HepG2 (cell line): ENCODE data around the gene ERMAP. TPM values are rescaled to one million over a fixed set of nuclear protein-coding genes. Genes with fewer than 3 reads are reported as not detected.

Experiments
- ATAC-seq: fragments of 200-7000 bp; cut with Tn5 transposase; 3 replicates; pipeline ENCODE4 v1.9.1; 2020; ENCODE audit warnings: mild to moderate bottlenecking, moderate library complexity
- BruUV-seq: library from RNA; stranded (reverse); fragments of 400-500 nt; replicated peaks from 2 replicates; lab custom pipeline; 2021; lab: Mats Ljungman, UMichigan
- CTCF ChIA-PET: fragments of 300-600 bp; formaldehyde crosslinking; extraction: SDS; loops from one replicate; lab custom pipeline; 2021; ENCODE audit warnings: low total read pairs, inconsistent platforms, low intra/inter-chr PET ratio; lab: Yijun Ruan, JAX
- POLR2A ChIA-PET: fragments of 350-600 bp; sonication (Branson Sonifier 250); formaldehyde crosslinking; loops from one replicate; lab custom pipeline; 2020; ENCODE audit warnings: antibody characterized with exemption, inconsistent platforms; lab: Yijun Ruan, JAX
- DNase-seq: peaks from one replicate; pipeline ENCODE4 v3.0.0-alpha.2; 2015; ENCODE audit warnings: low spot score
- FAIRE-seq: peaks from 3 replicates; lab custom pipeline; 2011; peaks lifted over from hg19 to GRCh38; lab: Jason Lieb, UNC
- H2AFZ ChIP-seq: one replicate; pipeline ENCODE4 v1.6.1; 2011; ENCODE audit warnings: low read length, inconsistent platforms
- H3K27ac ChIP-seq: fragments of 300-600 bp; 3 replicates; pipeline ENCODE4 v1.8.0; 2011; ENCODE audit warnings: mixed run types, mild to moderate bottlenecking, mixed read lengths, low read length, inconsistent platforms; ENCODE audit not compliant: insufficient read depth; ENCODE audit errors: extremely low read length
- H3K27me3 ChIP-seq, 2 experiments: fragments of 200-600 bp in 1 of 2; 2 replicates in 1 of 2; 3 replicates in 1 of 2; pipeline versions ENCODE4 v1.6.0 to v1.8.0; 2011; ENCODE audit warnings: low read length in 2 of 2, mild to moderate bottlenecking in 2 of 2, moderate library complexity in 2 of 2, inconsistent platforms in 1 of 2; ENCODE audit not compliant: insufficient read depth in 2 of 2, control insufficient read depth in 1 of 2
- H3K36me3 ChIP-seq, 2 experiments: fragments of 200-600 bp in 1 of 2; replicated peaks in 1 of 2; 2 replicates in 1 of 2; 3 replicates in 1 of 2; pipeline versions ENCODE4 v1.5.1 to v1.8.0; 2011; ENCODE audit warnings: low read length in 2 of 2, inconsistent platforms in 1 of 2; ENCODE audit not compliant: insufficient read depth in 2 of 2, control insufficient read depth in 1 of 2
- H3K4me1 ChIP-seq: 2 replicates; pipeline ENCODE4 v1.5.1; 2012; ENCODE audit warnings: low read length, inconsistent platforms; ENCODE audit not compliant: insufficient read depth
- H3K4me2 ChIP-seq: 2 replicates; pipeline ENCODE4 v1.6.0; 2011; ENCODE audit warnings: low read depth, low read length, inconsistent platforms
- H3K4me3 ChIP-seq, 3 experiments: fragments of 200-600 bp in 1 of 3; sonication (generic), shearing (Covaris generic) in 1 of 3; replicated peaks in 1 of 3; 2 replicates each; pipeline ENCODE4 v1.5.1; 2011 to 2016; ENCODE audit warnings: low read length in 3 of 3, inconsistent platforms in 2 of 3, low read depth in 2 of 3, mild to moderate bottlenecking in 2 of 3, control low read depth in 1 of 3, mixed read lengths in 1 of 3; ENCODE audit not compliant: insufficient read depth in 1 of 3
- H3K79me2 ChIP-seq: one replicate; pipeline ENCODE4 v1.6.1; 2011; ENCODE audit warnings: low read length, inconsistent platforms; ENCODE audit not compliant: insufficient read depth
- H3K9ac ChIP-seq: 2 replicates; pipeline ENCODE4 v1.6.0; 2011; ENCODE audit warnings: mild to moderate bottlenecking, low read depth, low read length, inconsistent platforms; ENCODE audit not compliant: insufficient read depth
- H3K9me3 ChIP-seq: 2 replicates; pipeline ENCODE4 v1.5.1; 2012; ENCODE audit warnings: mild to moderate bottlenecking, low read length
- H4K20me1 ChIP-seq: 2 replicates; pipeline ENCODE4 v1.6.0; 2011; ENCODE audit warnings: inconsistent platforms, mild to moderate bottlenecking, low read length, moderate library complexity; ENCODE audit not compliant: insufficient read depth
- ARNTL ChIP-seq: sonication (generic); formaldehyde crosslinking; IDR thresholded peaks from 2 replicates; pipeline ENCODE4 v1.4.0; 2020; ENCODE audit warnings: mild to moderate bottlenecking, missing genetic modification reagents
- KMT2A ChIP-seq: sonication (generic); formaldehyde crosslinking; IDR thresholded peaks from 2 replicates; pipeline ENCODE4 v1.4.0; 2020; ENCODE audit warnings: missing genetic modification reagents
- RARG ChIP-seq: sonication (generic); formaldehyde crosslinking; IDR thresholded peaks from 2 replicates; pipeline ENCODE4 v1.4.0; 2020; ENCODE audit warnings: low read depth, mild to moderate bottlenecking, missing genetic modification reagents
- RXRB ChIP-seq: IDR thresholded peaks from 2 replicates; pipeline ENCODE4 v1.6.1; 2016; ENCODE audit warnings: borderline replicate concordance, missing genetic modification reagents, missing compliant biosample characterization
- SP5 ChIP-seq: IDR thresholded peaks from 2 replicates; pipeline ENCODE4 v1.6.1; 2016; ENCODE audit warnings: low read depth, borderline replicate concordance
- ZNF557 ChIP-seq: sonication (generic); formaldehyde crosslinking; IDR thresholded peaks from 2 replicates; pipeline ENCODE4 v1.4.0; 2020; ENCODE audit warnings: missing genetic modification reagents
- ZNF841 ChIP-seq: sonication (generic); formaldehyde crosslinking; IDR thresholded peaks from 2 replicates; pipeline ENCODE4 v1.8.1; 2023; ENCODE audit warnings: missing genetic modification reagents, borderline replicate concordance
- in situ Hi-C: cut with HindIII; loops from 2 replicates; pipeline ENCODE4 v1.10.0; 2017; ENCODE audit warnings: low pct_unique_long_range_greater_than_20kb; ENCODE audit not compliant: extremely low pct_ligation_motif_present
- intact Hi-C: fragments of 100-400 bp; cut with micrococcal nuclease; formaldehyde crosslinking; loops from one replicate; pipeline ENCODE4 v1.10.0; 2022; ENCODE audit not compliant: unreplicated experiment
- polyA plus RNA-seq, 8 experiments: library from polyadenylated mRNA; depleted of rRNA in 3 of 8; stranded (reverse) in 7 of 8; unstranded in 1 of 8; fragments of >200 nt; fragmentation: Illumina TruSeq in 4 of 8; extraction: Trizol in 4 of 8; gene quantifications; 2 replicates each; pipeline versions ENCODE4 v1.2.1 to v1.2.3, GENCODE V29; 2011 to 2016; ENCODE audit warnings: low read depth in 4 of 8, missing spikeins in 1 of 8, mixed read lengths in 1 of 8; ENCODE audit not compliant: insufficient read depth in 1 of 8
- total RNA-seq, 5 experiments: library from RNA; depleted of rRNA; stranded (reverse); fragments of >200 nt; fragmentation: Illumina TruSeq; extraction: Trizol; gene quantifications; 2 replicates each; pipeline ENCODE4 v1.2.3, GENCODE V29; 2016; ENCODE audit warnings: low read depth in 1 of 5
- TF ChIP-seq, protein P1 (sequence below): IDR thresholded peaks from 2 replicates; pipeline ENCODE4 v1.6.1; 2016; ENCODE audit warnings: missing compliant biosample characterization, missing genetic modification reagents, borderline replicate concordance
- TF ChIP-seq, protein P2 (sequence below): sonication (generic); formaldehyde crosslinking; IDR thresholded peaks from one replicate; pipeline ENCODE4 v1.5.1; 2020; ENCODE audit warnings: mild to moderate bottlenecking, missing genetic modification reagents; ENCODE audit errors: not compliant biosample characterization
- TF ChIP-seq, protein P3 (sequence below): sonication (generic); formaldehyde crosslinking; IDR thresholded peaks from 2 replicates; pipeline ENCODE4 v1.5.0; 2020; ENCODE audit warnings: missing genetic modification reagents
- TF ChIP-seq, protein P4 (sequence below): sonication (generic); formaldehyde crosslinking; IDR thresholded peaks from 2 replicates; pipeline ENCODE4 v1.8.0; 2022; ENCODE audit warnings: missing genetic modification reagents, mild to moderate bottlenecking, inconsistent platforms, borderline replicate concordance

ERMAP gene
- total and polyA plus RNA-seq, 2 of the 13 experiments (the other 11 are each of a cell fraction or from before 2014, with no cell fraction given) = 2.2 to 4.4 TPM

DNA sequence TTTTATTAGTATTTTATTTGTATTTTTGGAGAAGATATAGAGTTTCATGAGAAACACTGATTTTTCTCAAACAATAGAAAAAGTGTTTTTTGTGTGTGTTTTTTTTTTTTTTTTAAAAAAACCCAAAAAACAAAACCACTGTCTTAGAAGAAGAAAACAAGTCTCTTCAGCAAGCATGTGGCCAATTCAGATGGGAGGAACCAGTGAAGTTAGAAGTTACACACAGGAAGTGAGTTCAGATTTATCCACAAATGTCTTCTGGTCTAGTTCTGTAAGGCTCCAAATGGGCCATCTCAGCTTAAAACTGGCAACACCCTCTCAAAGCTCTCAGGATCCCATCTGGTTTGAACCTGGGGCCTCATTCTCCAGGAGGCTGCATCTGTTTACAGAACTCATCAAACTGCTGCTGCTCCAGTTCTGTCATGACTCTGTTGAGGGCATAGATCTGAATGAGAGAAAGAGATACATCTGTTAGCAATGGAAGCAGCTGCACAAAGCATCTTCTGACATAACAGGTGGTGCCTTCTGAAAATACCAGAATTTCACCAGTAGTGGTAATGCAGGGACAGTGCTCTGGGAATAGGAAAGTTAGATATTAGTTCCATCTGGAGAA, 9.8 kb upstream of the ERMAP start:
- POLR2A ChIA-PET = no interaction called here
- intact Hi-C loops (no loop called here), in situ Hi-C loops (no loop called here)
- FAIRE-seq = no peak
- Histone ChIP-seq H3K79me2 (no peaks in the 10 kb centered on the region), H3K27me3 (no peaks in the 10 kb centered on the region; a peak in 1 of 5 replicates), H3K4me1 (no peaks in the 10 kb centered on the region), H2AFZ (no peak overlapping the region), H3K4me2 (no peak overlapping the region), H3K9me3 (no peaks in the 10 kb centered on the region), H3K4me3 (no peak overlapping the region), H3K27ac (no peak overlapping the region), H3K9ac (no peak overlapping the region), H4K20me1 (no peaks in the 10 kb centered on the region), H3K36me3 (peaks cover 2 to 4% of the 10 kb centered on the region in 2 experiments; a peak in 2 of 5 replicates)
- ATAC-seq = no peak
- CTCF ChIA-PET = no interaction called here
- DNase-seq = no peak
- no TSS peak for BruUV-seq
- TF ChIP-seq ZNF841 (CRISPR knock-in tag) (no peak), KMT2A (CRISPR knock-in tag) (no peak), SP5 (CRISPR knock-in tag) (no peak), RXRB (CRISPR knock-in tag) (no peak), RARG (CRISPR knock-in tag) (no peak), ARNTL (CRISPR knock-in tag) (no peak), ZNF557 (CRISPR knock-in tag) (no peak)
- TF ChIP-seq, protein P1, sequence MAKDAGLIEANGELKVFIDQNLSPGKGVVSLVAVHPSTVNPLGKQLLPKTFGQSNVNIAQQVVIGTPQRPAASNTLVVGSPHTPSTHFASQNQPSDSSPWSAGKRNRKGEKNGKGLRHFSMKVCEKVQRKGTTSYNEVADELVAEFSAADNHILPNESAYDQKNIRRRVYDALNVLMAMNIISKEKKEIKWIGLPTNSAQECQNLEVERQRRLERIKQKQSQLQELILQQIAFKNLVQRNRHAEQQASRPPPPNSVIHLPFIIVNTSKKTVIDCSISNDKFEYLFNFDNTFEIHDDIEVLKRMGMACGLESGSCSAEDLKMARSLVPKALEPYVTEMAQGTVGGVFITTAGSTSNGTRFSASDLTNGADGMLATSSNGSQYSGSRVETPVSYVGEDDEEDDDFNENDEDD = no peak
- TF ChIP-seq, protein P2, sequence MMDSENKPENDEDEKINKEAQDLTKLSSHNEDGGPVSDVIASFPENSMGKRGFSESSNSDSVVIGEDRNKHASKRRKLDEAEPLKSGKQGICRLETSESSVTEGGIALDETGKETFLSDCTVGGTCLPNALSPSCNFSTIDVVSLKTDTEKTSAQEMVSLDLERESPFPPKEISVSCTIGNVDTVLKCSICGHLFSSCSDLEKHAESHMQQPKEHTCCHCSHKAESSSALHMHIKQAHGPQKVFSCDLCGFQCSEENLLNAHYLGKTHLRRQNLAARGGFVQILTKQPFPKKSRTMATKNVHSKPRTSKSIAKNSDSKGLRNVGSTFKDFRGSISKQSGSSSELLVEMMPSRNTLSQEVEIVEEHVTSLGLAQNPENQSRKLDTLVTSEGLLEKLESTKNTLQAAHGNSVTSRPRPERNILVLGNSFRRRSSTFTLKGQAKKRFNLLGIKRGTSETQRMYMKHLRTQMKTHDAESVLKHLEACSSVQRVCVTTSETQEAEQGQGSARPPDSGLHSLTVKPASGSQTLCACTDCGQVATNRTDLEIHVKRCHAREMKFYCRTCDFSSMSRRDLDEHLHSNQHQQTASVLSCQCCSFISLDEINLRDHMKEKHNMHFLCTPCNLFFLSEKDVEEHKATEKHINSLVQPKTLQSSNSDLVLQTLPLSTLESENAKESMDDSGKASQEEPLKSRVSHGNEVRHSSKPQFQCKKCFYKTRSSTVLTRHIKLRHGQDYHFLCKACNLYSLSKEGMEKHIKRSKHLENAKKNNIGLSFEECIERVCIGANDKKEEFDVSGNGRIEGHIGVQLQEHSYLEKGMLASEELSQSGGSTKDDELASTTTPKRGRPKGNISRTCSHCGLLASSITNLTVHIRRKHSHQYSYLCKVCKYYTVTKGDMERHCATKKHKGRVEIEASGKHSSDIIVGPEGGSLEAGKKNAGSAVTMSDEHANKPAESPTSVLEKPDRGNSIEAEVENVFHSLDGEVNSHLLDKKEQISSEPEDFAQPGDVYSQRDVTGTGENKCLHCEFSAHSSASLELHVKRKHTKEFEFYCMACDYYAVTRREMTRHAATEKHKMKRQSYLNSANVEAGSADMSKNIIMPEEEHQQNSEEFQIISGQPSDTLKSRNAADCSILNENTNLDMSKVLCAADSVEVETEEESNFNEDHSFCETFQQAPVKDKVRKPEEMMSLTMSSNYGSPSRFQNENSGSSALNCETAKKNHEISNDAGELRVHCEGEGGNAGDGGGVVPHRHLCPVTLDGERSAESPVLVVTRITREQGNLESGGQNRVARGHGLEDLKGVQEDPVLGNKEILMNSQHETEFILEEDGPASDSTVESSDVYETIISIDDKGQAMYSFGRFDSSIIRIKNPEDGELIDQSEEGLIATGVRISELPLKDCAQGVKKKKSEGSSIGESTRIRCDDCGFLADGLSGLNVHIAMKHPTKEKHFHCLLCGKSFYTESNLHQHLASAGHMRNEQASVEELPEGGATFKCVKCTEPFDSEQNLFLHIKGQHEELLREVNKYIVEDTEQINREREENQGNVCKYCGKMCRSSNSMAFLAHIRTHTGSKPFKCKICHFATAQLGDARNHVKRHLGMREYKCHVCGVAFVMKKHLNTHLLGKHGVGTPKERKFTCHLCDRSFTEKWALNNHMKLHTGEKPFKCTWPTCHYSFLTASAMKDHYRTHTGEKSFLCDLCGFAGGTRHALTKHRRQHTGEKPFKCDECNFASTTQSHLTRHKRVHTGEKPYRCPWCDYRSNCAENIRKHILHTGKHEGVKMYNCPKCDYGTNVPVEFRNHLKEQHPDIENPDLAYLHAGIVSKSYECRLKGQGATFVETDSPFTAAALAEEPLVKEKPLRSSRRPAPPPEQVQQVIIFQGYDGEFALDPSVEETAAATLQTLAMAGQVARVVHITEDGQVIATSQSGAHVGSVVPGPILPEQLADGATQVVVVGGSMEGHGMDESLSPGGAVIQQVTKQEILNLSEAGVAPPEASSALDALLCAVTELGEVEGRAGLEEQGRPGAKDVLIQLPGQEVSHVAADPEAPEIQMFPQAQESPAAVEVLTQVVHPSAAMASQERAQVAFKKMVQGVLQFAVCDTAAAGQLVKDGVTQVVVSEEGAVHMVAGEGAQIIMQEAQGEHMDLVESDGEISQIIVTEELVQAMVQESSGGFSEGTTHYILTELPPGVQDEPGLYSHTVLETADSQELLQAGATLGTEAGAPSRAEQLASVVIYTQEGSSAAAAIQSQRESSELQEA (CRISPR knock-in tag) = no peak
- TF ChIP-seq, protein P3, sequence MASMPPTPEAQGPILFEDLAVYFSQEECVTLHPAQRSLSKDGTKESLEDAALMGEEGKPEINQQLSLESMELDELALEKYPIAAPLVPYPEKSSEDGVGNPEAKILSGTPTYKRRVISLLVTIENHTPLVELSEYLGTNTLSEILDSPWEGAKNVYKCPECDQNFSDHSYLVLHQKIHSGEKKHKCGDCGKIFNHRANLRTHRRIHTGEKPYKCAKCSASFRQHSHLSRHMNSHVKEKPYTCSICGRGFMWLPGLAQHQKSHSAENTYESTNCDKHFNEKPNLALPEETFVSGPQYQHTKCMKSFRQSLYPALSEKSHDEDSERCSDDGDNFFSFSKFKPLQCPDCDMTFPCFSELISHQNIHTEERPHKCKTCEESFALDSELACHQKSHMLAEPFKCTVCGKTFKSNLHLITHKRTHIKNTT (CRISPR knock-in tag) = no peak
- TF ChIP-seq, protein P4, sequence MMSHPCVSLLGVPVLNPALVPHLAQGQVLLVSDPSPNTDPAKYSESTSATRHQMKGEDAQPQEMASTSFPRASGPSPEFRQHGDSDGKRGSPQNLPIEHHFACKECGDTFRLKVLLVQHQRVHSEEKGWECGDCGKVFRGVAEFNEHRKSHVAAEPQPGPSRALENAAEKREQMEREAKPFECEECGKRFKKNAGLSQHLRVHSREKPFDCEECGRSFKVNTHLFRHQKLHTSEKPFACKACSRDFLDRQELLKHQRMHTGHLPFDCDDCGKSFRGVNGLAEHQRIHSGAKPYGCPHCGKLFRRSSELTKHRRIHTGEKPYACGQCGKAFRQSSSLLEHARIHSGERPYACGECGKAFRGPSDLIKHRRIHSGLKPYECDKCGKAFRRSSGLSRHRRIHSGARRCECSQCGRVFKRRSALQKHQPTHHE (CRISPR knock-in tag) = no peak
